ENCODE data around the gene KAT2A.
"Not testable (repeated sequence)": the region's sequence is repeated elsewhere in the genome, so short reads cannot be mapped to it uniquely, and the experiment has no call there.

The KAT2A gene

DNA sequence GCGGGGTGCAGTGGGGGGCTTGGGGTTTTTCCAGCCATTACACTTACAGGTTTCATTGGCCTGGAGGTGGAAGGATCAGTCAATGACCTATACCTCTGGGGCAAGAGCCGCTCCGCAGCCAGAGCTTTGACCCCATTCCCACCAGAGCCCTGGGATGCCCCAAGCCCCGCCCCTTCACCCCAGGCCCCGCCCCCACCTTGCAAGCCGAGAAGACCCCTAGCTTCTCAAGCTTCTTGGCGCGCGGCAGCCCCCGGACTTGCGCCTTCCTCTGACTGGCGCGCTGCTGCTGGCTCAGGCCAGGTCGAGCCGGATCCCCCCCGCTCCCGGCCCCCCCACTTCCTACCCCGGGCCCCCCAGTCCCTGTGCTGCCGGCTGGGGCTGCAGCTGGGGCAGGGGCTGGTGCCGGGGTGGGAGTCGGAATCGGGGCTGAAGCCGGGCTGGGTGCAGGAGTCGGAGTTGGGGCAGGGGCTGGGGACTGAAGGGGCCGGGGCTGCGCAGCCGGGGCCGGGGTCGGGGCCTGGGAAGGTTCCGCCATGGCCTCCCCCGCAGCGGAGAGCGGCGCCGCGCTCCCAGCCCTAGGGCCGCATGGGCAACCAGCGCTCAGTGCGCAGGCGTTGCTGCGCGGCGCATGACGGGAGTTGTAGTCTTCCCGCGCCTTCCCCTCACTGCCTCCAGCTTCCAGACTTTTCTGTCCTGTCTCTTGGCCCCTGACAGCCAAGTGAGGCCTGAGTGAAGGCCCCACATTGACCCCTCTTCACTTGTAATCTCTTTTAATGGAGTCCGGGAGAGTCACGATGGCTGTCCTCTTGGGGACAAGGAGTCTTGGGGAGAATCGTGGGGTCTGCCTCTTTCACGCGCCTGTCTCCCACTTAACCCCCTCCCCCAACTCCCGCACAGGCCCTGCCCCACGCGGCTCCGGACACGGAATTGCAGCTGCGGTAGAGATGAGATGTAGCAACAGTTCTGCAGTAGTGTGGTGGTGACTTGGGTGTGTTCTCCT, at the start of gene KAT2A:
KAT2A (minus strand) TSS at position 598 of the 1,000 bp plus-strand sequence; CDS start at position 535, 63 bp downstream.
- DNase-seq, result peak; percentile 85

GRCh38 chr17:42169351-42169750, 48.2 kb upstream of the KAT2A start:
- DNase-seq, result no peak

- DNase-seq, result peak; percentile 67
Measured at GRCh38 chr17:42167807-42168206, 46.6 kb upstream of the KAT2A start.

DNA sequence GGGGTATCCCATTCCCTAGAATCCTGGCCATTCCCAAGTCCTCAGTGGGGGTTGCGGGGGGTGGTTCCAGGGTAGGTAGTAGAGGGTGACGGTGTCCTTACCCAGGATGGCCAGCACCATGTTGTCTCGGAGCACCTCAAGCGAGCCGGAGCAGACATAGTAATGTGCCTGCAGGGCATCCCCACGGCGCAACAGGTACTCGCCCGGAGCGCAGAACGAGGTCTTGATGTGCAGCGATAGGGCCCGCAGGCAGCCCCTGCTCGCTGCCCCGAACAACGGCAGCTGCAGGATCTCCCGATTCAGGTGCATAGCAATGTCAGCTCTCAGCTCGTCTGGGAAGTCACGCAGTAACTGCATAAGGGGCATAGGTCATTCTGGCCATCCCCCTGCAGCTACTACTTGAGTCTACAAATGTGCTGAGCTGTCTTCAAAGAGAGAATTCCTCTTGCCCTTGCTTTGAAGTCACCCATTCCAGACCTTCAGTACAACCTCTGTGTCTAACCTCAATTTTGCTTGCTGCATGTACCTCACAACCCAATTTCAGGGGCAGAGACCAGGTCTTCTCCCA, 45.1 kb upstream of the KAT2A start:
- no peak for DNase-seq

GRCh38 chr17:42165751-42166150, 44.6 kb upstream of the KAT2A start:
- DNase-seq, result no peak

GRCh38 chr17:42163696-42164407, 42.7 kb upstream of the KAT2A start:
- DNase-seq, result no peak

GRCh38 chr17:42163113-42163512, 41.9 kb upstream of the KAT2A start:
- no peak for DNase-seq

GRCh38 chr17:42160531-42160910, 39.4 kb upstream of the KAT2A start:
- DNase-seq, result no peak

DNA sequence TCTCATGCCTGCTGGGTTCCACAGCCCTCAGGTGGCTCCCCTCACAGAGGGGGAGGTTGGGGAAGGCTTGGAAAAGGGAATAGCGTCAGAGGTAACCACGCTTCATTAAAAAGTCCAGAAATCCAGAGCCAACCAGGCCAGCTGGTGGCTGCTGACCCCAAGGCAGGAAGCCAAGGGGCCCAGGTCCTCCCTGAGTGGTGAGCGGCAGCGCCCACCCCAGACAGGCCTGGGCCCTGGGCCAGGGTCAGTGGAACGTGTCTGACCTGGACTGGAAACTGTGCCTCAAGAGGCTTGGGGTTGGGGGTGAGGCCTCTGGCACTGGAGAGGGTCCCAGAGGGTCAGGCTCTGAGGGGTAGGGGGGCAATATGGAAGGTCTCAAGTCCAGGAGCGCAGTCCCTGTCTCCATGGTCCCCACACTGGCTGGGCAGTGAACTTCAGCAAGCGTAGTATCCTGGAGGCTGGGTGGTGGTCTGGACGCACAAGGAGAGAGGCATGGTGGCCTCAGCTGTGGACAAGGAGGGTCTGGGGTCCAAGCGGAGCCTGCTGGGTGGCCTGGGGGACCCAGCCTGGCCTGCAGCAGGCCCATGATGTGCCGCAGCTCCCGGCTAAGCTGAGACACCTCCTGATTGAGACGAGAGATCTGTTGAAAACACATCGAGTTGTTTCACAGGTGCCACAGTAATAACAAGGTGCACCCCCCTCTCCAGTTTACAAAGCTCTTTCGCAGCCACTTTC, 38.8 kb upstream of the KAT2A start:
- DNase-seq, result no peak

DNA sequence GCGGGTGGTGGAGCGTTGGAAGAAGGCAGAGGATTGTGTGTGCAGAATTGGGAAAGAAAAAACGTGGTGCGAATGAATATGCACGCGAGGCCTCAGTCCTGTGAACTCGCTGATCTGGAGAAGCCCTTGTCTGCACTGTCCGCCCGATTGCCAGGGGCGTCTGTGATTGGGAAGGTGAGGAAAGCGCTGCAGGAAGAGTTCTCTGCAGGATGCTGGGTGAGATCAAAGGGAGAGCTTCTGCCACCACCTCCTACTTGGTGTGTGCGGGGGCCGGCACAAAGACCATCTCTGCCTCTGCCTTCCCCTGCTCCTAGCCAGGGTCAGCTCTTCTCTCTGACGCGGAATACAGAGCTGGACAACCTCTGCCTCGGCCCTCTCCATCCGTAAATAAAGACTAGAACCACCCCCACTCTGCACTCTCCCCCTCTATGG, 34.5 kb upstream of the KAT2A start:
- DNase-seq, result no peak

DNA sequence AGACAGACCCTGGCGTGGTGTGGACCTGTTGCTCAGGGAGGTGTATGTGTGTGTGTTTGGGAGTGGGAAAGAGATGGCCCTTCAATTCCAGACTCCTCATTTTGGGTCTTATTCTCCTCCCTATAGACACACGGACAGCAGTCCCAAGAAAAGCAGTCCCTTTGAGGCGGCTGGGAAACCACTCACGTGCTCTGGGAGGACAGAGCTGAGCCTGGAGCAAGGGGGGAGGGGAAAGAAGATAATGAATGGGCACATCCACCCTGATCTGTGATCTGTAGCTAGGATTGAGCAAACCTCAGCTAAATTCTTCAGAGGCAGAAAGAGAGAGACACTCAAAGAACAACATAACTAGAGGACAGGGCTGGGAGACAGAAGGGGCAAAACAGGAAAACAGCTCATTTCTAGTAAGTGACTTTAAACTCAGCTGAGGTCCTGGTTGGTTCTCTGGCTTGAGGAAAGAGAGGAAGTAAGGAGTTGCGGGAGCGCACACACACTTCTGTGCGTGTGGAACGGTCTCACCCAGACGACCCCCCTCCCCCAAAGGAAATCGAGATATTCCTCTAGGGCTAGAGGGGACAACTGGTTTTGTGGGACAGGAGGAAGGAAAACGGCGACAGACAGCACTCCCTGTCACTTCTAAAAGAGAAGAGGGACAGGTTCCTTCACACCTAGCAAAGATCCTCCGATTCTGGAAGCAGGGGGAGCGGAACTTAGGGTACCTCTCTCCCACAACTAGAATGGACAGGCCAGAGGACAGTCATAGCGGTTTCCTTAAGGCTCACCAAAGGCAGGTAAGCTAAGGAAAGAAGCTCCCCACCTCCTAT, 33.0 kb upstream of the KAT2A start:
- DNase-seq, result peak; percentile 66

- no peak for DNase-seq
Measured at GRCh38 chr17:42146911-42147607, 25.9 kb upstream of the KAT2A start.

- not testable (repeated sequence) for DNase-seq
Measured at GRCh38 chr17:42143138-42143537, 22.0 kb upstream of the KAT2A start.

DNA sequence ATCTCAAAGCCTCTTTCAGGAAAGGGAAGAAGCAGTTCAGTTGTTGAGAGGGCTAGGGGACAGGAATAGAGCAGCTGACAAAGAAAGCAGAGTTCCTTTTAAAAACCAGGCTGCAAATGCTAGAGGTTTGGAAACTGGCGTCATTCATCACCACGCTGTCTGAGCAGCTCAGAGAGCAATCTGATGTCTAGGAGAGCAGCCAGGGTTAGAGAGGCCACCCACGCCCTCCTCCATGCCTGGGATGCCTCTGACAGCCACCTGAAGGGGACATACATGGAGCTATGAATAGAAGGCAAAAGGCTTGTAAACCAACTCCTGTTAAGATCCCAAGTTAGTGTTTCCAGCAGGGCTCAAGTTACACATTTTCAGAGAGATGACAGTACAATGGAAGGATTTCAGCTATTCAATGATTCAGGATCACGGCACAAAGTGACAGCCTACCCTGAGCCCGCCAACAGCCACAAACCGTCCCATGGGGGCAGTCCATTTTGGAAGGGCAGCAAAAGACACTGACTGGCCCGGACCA, 21.3 kb upstream of the KAT2A start:
- no peak for DNase-seq

DNA sequence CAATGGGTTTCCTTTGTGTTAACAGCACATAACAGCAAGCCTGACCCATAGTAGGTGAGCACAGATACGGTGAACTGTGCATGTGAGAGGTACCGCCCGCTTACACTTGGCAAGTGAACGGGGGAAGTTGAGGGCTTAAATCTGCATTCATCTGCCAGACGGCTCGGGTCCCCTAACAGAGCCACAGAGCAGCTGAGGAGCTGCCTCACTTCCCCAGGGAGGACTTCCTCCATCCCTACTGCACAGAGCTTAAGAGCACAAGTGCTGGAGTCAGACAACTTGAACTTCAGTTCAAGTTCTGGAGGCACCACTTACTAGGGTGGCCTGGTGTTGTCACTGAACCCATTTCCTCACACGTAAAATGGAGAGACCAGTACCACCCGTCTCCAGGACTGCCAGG, 20.2 kb upstream of the KAT2A start:
- DNase-seq, result no peak

GRCh38 chr17:42140690-42141089, 19.5 kb upstream of the KAT2A start:
- not testable (repeated sequence) for DNase-seq

DNA sequence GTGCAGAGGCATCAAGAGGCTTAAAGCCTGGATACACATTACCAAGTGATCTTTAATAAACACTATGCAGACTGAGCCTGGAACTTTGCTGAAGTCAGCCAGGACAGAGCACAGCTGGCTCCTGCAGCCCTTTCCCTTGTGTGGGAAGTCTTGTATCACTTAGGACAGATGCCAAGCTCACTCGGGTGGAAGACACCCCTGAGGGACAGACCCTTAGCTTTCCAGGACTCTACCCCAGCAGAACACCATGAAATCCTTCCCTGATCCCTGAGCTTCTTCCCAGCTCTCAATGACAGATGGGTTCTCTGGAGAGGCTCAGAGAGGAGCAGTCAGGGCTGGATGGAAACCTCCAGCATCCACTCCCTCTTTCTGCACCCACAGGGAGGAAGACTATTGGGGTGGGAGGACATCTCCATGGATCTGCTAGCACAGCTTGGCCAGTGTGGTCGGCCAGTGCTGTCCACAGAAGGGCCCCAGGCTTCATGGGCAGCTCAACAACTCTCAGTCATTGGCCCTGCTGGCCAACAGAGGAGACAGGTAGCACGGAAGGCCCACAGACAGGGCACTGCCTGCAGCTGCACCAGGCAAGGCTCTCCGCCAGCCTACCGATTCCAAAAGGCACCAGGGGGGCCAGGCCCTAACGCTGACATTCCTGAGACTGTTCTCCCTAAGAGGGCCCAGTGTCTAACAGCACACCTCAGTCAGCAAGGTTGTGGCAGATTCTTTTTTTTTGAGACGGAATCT, 17.8 kb upstream of the KAT2A start:
- DNase-seq, result no peak

GRCh38 chr17:42136654-42137051, 15.5 kb upstream of the KAT2A start:
- DNase-seq, result no peak

- peak; percentile 84 for DNase-seq
Measured at GRCh38 chr17:42135664-42136653, 14.8 kb upstream of the KAT2A start.
